ENCODE data around the gene ZFP62.

GRCh38 chr5:180860273-180860886 lies 696 bp downstream of the ZFP62 start:
- peak; percentile 40 for TF ChIP-seq CTCF (IDR thresholded peaks at IDR 0.05)
- no peak for TF ChIP-seq EZH2 (IDR thresholded peaks at IDR 0.05)
